Stomach smooth muscle (tissue), 2 donors: ENCODE results near the gene PBOV1.

ENCODE experiments used
- H3K27ac ChIP-seq: one replicate; pipeline ENCODE4 v1.7.0; 2013; ENCODE audit warnings: mild to moderate bottlenecking, low read length, inconsistent platforms
- H3K27me3 ChIP-seq, 2 donors: one replicate each; pipeline ENCODE4 v1.7.0; 2013; ENCODE audit warnings: low read length in 2 of 2; ENCODE audit not compliant: insufficient read depth in 2 of 2, control insufficient read depth in 1 of 2
- H3K36me3 ChIP-seq, 2 donors: one replicate each; pipeline ENCODE4 v1.7.0; 2013; ENCODE audit warnings: low read length in 2 of 2; ENCODE audit not compliant: control insufficient read depth in 2 of 2, insufficient read depth in 2 of 2
- H3K4me1 ChIP-seq: one replicate; pipeline ENCODE4 v1.7.0; 2013; ENCODE audit warnings: low read length; ENCODE audit not compliant: control insufficient read depth, insufficient read depth
- H3K4me3 ChIP-seq, 2 donors: one replicate each; pipeline ENCODE4 v1.7.0; 2013; ENCODE audit warnings: low read length in 2 of 2
- H3K9ac ChIP-seq, 2 donors: one replicate each; pipeline ENCODE4 v1.7.0; 2013; ENCODE audit warnings: low read length in 2 of 2, mild to moderate bottlenecking in 1 of 2
- H3K9me3 ChIP-seq, 2 donors: one replicate each; pipeline ENCODE4 v1.7.0; 2013; ENCODE audit warnings: low read length in 2 of 2; ENCODE audit not compliant: control insufficient read depth in 2 of 2
- donor health status: healthy.
- donor health status: Pancreatic carcinoma.

PBOV1 gene

DNA sequence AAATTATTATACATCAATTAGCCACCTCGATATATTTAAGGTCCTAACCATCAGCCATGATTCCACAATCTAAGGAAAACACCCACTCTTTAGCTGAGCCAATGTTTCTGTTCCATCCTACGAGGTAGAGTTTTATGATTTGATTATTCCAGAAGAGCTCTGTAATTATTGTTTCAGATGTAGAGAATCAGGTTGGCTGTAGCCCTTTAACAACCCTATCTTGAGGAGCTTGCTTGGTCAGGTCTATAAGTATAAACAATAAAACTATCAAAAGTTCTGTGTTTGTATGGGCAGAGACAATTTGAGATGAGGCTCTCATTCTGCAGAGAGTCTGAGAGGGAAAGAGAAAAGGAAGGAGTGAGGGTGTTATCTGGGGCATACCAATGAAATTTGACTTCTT, at the start of gene PBOV1:
PBOV1 (minus strand) TSS at position 43 of the 400 bp plus-strand sequence. CDS start 96 bp downstream, outside the sequence.
- Histone ChIP-seq H3K27ac (no peak within 1 kb of the TSS), H3K27me3 (no peaks in the 10 kb centered on the region), H3K9ac (no peak within 1 kb of the TSS), H3K4me1 (no peaks in the 10 kb centered on the region), H3K36me3 (no peaks in the 10 kb centered on the region), H3K4me3 (no peak within 1 kb of the TSS), H3K9me3 (no peaks in the 10 kb centered on the region)

DNA sequence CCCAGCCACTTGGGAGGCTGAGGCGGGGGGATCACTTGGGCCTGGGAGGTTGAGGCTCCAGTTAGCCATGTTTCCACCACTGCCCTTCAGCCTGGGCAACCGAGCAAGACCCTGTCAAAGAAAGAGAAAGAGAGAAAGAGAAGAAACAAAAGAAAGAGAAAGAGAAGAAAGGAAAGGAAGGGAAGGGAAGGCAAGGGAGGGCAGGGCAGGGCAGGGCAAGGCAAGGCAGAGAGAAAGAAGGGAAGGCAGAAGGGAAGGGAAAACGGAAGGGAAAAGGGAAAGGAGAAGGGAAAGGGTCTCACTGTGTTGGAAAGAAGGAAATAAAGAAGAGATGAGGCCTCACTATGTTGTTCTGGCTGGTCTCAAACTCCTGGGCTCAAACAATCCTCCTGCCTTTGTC, 47.8 kb upstream of the PBOV1 start:
- Histone ChIP-seq H3K27ac (no peak overlapping the region), H3K4me1 (no peaks in the 10 kb centered on the region), H3K36me3 (no peaks in the 10 kb centered on the region), H3K9me3 (no peaks in the 10 kb centered on the region), H3K9ac (no peak overlapping the region), H3K4me3 (no peak overlapping the region), H3K27me3 (no peaks in the 10 kb centered on the region)

DNA sequence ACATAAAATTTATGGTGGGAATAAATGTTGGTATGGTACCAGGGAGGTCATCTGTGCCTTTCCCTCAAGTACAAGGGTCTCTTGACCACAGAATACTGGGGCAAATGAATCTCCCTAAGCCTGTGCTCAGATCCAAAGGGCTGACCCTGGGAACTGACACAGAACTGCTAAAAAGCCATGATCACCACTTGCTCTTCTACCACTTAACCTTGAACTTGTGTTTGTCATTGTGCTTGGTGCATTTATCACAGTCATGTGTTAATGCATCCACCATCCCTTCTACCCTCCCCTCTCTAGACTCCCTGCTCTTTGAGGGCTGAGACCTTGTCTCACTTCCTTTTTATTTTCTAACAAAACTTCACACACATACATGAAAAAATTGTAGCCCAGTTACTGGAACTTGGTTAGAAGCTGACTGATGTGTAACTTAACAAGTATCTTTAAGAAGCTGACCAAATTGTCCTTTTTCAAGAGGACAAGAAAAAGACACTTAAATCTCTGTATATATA, 46.1 kb upstream of the PBOV1 start:
- H3K4me3 ChIP-seq, result no peak overlapping the region
- H3K9me3 ChIP-seq, result no peaks in the 10 kb centered on the region
- H3K36me3 ChIP-seq, result no peaks in the 10 kb centered on the region
- H3K27ac ChIP-seq, result no peak overlapping the region
- H3K27me3 ChIP-seq, result no peaks in the 10 kb centered on the region
- H3K4me1 ChIP-seq, result no peaks in the 10 kb centered on the region
- H3K9ac ChIP-seq, result no peak overlapping the region

DNA sequence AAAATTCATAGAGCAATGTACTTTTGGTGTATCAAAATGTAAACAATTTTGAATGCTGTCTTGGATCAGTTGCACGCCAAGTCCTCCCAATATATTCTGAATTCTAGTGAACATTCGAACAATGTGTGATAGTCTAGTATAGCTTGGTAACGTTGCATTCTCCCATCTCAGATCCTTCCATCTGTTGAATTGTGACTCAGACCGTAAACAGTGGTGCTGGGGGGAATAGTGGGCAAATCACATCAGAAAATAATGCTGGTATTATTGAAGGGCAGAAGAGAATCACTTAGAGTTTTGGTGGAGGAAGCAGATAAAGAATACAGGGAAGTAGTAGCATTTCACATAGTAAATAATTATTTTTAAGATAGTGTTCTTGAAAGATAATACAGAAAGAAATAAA, 45.7 kb upstream of the PBOV1 start:
- H3K4me1 ChIP-seq, result no peaks in the 10 kb centered on the region

DNA sequence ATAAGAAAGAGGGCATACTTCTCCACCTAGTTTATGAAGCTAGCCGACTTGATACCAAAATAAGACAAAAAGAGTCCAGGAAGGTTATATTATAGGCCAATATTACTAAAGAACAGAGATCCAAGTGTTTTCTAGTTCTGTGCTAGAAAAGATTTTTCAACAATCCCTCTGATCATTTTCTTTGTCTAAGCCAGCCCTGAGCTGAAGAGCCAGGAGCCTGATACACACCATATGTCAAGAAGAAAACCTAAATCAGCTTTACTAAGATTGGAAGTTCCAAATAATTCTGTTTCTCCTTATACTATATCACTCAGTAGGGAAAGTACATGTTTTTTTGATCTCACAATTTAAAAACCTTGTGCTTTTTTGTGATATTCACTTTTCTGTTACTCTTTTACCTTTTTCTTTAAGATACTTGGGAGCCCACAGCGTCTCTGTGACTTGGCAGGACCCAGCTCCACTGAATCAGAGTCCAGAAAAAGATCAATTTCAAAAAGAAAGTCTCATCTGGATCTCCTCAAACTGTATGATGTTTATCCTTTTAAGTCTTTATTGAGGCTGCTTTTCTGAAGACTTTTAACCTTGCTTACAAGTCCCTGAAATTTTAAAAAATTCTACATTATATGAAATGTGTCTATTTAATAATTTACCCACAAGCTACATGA, 43.0 kb upstream of the PBOV1 start:
- Histone ChIP-seq H3K36me3 (no peaks in the 10 kb centered on the region), H3K9ac (no peak overlapping the region), H3K4me3 (no peak overlapping the region), H3K4me1 (no peaks in the 10 kb centered on the region), H3K9me3 (no peaks in the 10 kb centered on the region), H3K27ac (no peak overlapping the region), H3K27me3 (no peaks in the 10 kb centered on the region)

More for the DNA sequence above, 45.7 kb upstream of the PBOV1 start:
- no peak overlapping the region for H3K27ac ChIP-seq
- H3K36me3 ChIP-seq, result no peaks in the 10 kb centered on the region
- no peak overlapping the region for H3K9ac ChIP-seq
- H3K4me3 ChIP-seq, result no peak overlapping the region
- H3K9me3 ChIP-seq, result no peaks in the 10 kb centered on the region
- H3K27me3 ChIP-seq, result no peaks in the 10 kb centered on the region

DNA sequence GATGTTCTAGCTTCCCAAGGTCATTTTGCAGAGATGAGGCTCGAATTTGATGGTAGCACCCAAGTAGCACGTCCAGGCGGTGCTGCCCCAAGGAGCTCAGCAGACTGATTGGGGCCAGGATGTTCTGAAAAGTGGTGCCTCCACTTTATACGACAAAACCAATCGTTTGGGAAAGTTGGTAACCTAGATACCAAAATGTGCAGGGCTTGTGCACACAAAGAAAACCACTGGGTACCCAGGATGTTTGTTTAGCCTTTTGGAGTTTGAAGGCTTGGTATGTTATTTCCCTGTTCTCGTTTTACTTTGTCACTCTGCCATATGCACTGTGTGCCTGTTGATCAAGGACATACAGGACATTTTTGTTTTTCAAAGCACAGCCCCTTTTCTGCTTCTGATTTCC, 40.7 kb upstream of the PBOV1 start:
- Histone ChIP-seq H3K36me3 (no peaks in the 10 kb centered on the region), H3K27me3 (no peaks in the 10 kb centered on the region), H3K9me3 (no peaks in the 10 kb centered on the region), H3K9ac (no peak overlapping the region), H3K27ac (no peak overlapping the region), H3K4me3 (no peak overlapping the region), H3K4me1 (no peaks in the 10 kb centered on the region)

DNA sequence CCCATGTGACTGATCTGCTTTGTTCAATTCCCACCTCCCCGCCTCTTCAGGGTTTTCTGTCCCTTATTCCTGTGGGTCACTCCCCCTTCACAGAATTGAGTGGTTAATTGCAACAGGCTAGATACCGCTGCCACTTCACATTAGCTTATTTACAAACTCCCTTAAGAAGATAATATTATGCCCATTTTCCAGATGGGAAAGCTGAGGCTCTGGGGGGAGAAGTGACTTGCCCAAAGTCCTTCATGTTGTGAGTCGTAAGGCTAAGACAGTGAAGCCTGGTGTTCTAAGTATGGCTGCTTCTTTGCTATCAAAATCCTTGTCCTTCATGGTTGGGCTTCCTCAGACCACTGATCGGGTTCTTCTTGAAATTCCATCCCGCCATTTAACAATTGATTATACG, 39.9 kb upstream of the PBOV1 start:
- H3K4me3 ChIP-seq, result no peak overlapping the region
- H3K36me3 ChIP-seq, result no peaks in the 10 kb centered on the region
- H3K27ac ChIP-seq, result no peak overlapping the region
- H3K9ac ChIP-seq, result no peak overlapping the region
- H3K27me3 ChIP-seq, result no peaks in the 10 kb centered on the region
- no peaks in the 10 kb centered on the region for H3K9me3 ChIP-seq
- no peaks in the 10 kb centered on the region for H3K4me1 ChIP-seq

DNA sequence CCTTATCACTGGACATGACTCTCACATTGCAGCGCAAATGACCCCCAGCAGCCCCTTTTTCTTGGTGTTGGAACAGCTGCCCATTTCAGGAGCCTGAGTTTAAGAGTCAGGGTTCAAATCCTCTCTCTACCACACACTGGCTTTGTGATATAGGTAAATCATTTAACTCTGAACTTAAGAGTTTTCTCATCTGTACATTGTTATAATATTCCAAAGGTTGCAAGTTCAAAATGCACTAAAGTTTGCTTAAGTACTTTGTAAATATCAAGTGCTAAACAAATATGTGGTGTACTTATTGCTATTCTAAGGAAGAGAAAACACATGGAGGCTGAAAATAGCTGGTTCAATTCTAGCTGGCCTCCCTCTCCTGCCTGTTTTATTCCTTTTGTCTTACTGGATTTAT, 39.3 kb upstream of the PBOV1 start:
- Histone ChIP-seq H3K27ac (no peak overlapping the region), H3K4me3 (no peak overlapping the region), H3K9ac (no peak overlapping the region), H3K27me3 (no peaks in the 10 kb centered on the region), H3K9me3 (no peaks in the 10 kb centered on the region), H3K36me3 (no peaks in the 10 kb centered on the region), H3K4me1 (no peaks in the 10 kb centered on the region)

DNA sequence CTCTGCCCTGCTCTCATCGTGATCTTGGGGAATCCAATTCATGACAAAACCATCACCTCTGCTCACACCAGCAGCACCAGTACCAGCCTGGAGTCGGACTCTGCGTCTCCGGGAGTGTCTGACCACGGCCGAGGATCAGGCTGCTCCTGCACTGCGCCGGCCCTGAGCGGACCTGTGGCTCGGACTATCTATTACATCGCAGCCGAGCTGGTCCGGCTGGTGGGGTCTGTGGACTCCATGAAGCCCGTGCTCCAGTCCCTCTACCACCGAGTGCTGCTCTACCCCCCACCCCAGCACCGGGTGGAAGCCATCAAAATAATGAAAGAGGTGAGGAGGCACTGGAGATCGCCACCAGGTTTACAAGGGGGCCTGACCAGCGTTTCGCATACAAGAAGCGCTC, 37.2 kb upstream of the PBOV1 start:
- Histone ChIP-seq H3K4me3 (no peak overlapping the region), H3K27me3 (no peaks in the 10 kb centered on the region), H3K4me1 (no peaks in the 10 kb centered on the region), H3K9me3 (no peaks in the 10 kb centered on the region), H3K36me3 (no peaks in the 10 kb centered on the region), H3K9ac (no peak overlapping the region), H3K27ac (no peak overlapping the region)

DNA sequence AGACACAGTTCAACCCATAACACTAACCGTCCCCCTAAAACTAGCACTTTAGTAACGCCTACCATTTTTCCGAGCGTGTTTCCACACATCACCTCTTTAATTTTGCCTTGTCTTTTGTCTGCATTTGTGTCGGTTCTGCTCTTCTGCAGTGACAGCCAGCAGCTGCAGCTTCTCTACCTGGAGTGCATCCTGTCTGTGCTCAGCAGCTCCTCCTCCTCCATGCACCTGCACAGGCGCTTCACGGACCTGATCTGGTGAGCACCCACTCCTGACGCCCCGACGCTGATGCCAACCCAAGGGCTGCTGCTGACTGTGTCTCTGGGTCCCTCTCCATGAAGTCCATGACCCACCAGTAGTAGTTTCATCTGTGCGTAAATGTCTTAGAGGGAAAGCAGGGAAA, 35.4 kb upstream of the PBOV1 start:
- no peak overlapping the region for H3K27ac ChIP-seq
- no peak overlapping the region for H3K9ac ChIP-seq

DNA sequence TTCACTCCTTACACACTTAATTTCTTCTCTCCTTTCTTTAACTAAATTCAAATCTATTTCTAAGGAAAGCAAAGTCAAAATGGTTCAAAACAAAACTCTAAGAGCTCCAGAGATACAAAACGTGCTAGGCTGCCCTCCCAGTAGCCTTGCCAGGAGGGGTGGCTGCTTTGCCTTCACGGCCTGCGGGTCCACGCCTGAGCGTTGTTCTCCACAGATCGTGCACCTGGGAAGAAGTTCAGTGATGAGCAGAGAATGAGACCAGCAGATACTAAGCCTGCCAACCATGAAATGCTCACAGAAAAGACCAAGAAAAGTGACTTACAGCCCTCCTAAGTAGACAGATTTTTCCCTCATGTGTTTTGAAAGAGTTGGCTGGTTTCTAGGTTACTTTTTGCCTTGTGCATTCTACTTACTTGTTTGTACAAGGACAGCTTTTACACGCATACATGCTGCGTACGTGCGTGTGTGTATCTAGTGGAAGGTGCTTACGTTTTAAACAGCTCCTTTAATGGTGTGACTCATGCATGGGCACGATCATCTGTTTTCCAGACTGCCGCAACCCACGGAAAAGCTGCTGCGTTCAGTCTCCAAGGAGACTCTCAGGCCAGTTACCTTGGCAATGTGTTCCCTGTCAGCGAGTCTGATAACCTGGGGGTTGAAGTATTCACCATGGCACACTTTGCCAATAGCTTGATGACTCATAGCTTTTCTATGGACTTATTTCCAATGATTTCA, 32.4 kb upstream of the PBOV1 start:
- no peaks in the 10 kb centered on the region for H3K9me3 ChIP-seq
- no peaks in the 10 kb centered on the region for H3K36me3 ChIP-seq
- peak overlapping the region in 1 of 2 donors; percentile 8 for H3K4me3 ChIP-seq
- no peaks in the 10 kb centered on the region for H3K27me3 ChIP-seq
- H3K4me1 ChIP-seq, result no peaks in the 10 kb centered on the region
- H3K27ac ChIP-seq, result no peak overlapping the region
- H3K9ac ChIP-seq, result no peak overlapping the region

More for the DNA sequence above, 35.4 kb upstream of the PBOV1 start:
- no peaks in the 10 kb centered on the region for H3K9me3 ChIP-seq
- no peaks in the 10 kb centered on the region for H3K36me3 ChIP-seq
- no peaks in the 10 kb centered on the region for H3K27me3 ChIP-seq
- H3K4me1 ChIP-seq, result no peaks in the 10 kb centered on the region
- H3K4me3 ChIP-seq, result no peak overlapping the region
